ENCODE data around the gene ZNF532.

ZNF532 gene

GRCh38 chr18:58856881-58857280 lies 7.8 kb upstream of the ZNF532 start:
- DNase-seq (ENCODE audit: insufficient read length, low spot score) (no peak), FAIRE-seq (no peak)
- TF ChIP-seq POLR2A (IDR thresholded peaks at IDR 0.05; ENCODE audit: low read depth, low read length) = no peak

GRCh38 chr18:58858591-58859468 lies 5.8 kb upstream of the ZNF532 start:
- FAIRE-seq (no peak), DNase-seq (ENCODE audit: insufficient read length, low spot score) (no peak)
- no peak for TF ChIP-seq POLR2A (IDR thresholded peaks at IDR 0.05; ENCODE audit: low read depth, low read length)

GRCh38 chr18:58859907-58860306 lies 4.8 kb upstream of the ZNF532 start:
- DNase-seq (ENCODE audit: insufficient read length, low spot score) (no peak), FAIRE-seq (no peak)
- no peak for TF ChIP-seq POLR2A (IDR thresholded peaks at IDR 0.05; ENCODE audit: low read depth, low read length)

- DNase-seq (ENCODE audit: insufficient read length, low spot score) = no peak
- no peak for TF ChIP-seq POLR2A (IDR thresholded peaks at IDR 0.05; ENCODE audit: low read depth, low read length)
- FAIRE-seq = no peak
Observed at GRCh38 chr18:58860747-58861231, 3.9 kb upstream of the ZNF532 start.

GRCh38 chr18:58861353-58861752 lies 3.3 kb upstream of the ZNF532 start:
- DNase-seq (ENCODE audit: insufficient read length, low spot score) (no peak), FAIRE-seq (no peak)
- no peak for TF ChIP-seq POLR2A (IDR thresholded peaks at IDR 0.05; ENCODE audit: low read depth, low read length)

GRCh38 chr18:58861861-58862301 lies 2.8 kb upstream of the ZNF532 start:
- no peak for TF ChIP-seq POLR2A (IDR thresholded peaks at IDR 0.05; ENCODE audit: low read depth, low read length)
- FAIRE-seq (no peak), DNase-seq (ENCODE audit: insufficient read length, low spot score) (no peak)

- DNase-seq (ENCODE audit: insufficient read length, low spot score) (no peak), FAIRE-seq (no peak)
- TF ChIP-seq POLR2A (IDR thresholded peaks at IDR 0.05; ENCODE audit: low read depth, low read length) = no peak
Observed at GRCh38 chr18:58862356-58862755, 2.3 kb upstream of the ZNF532 start.

GRCh38 chr18:58862851-58863538 lies 1.7 kb upstream of the ZNF532 start:
- DNase-seq (ENCODE audit: insufficient read length, low spot score) = peak; percentile 26
- no peak for TF ChIP-seq POLR2A (IDR thresholded peaks at IDR 0.05; ENCODE audit: low read depth, low read length)
- no peak for FAIRE-seq

GRCh38 chr18:58863539-58864145 lies 1.0 kb upstream of the ZNF532 start:
- FAIRE-seq = no peak
- DNase-seq (ENCODE audit: insufficient read length, low spot score) = peak; percentile 35
- TF ChIP-seq POLR2A (IDR thresholded peaks at IDR 0.05; ENCODE audit: low read depth, low read length) = 0 out of 2 replicates have a peak, but pooled peaks have one; percentile 8

GRCh38 chr18:58865033-58865590 lies 435 bp downstream of the ZNF532 start:
- no peak for TF ChIP-seq POLR2A (IDR thresholded peaks at IDR 0.05; ENCODE audit: low read depth, low read length)
- FAIRE-seq (no peak), DNase-seq (ENCODE audit: insufficient read length, low spot score) (no peak)

- no peak for TF ChIP-seq POLR2A (IDR thresholded peaks at IDR 0.05; ENCODE audit: low read depth, low read length)
- DNase-seq (ENCODE audit: insufficient read length, low spot score) (no peak), FAIRE-seq (no peak)
Observed at GRCh38 chr18:58865701-58866065, 1.0 kb downstream of the ZNF532 start.

- no peak for FAIRE-seq
- no peak for TF ChIP-seq POLR2A (IDR thresholded peaks at IDR 0.05; ENCODE audit: low read depth, low read length)
Observed at GRCh38 chr18:58866066-58866772, 1.5 kb downstream of the ZNF532 start.

GRCh38 chr18:58866773-58867150 lies 2.1 kb downstream of the ZNF532 start:
- DNase-seq (ENCODE audit: insufficient read length, low spot score) (no peak), FAIRE-seq (no peak)
- TF ChIP-seq POLR2A (IDR thresholded peaks at IDR 0.05; ENCODE audit: low read depth, low read length) = no peak

More at GRCh38 chr18:58866066-58866772, 1.5 kb downstream of the ZNF532 start:
- DNase-seq (ENCODE audit: insufficient read length, low spot score) = no peak

Data from H54 (cell line).